HG02642 (cell line): ENCODE data around the gene SCAF4.
A peak's percentile ranks its signal among the peaks of the same experiment; 100 is the strongest.
"Not testable (repeated sequence)": the region's sequence is repeated elsewhere in the genome, so short reads cannot be mapped to it uniquely, and the experiment has no call there.

Experiments
- ATAC-seq: cut with Tn5 transposase; IDR thresholded peaks from one replicate; pipeline ENCODE4 v1.9.1; 2021; ENCODE audit warnings: mild to moderate bottlenecking; ENCODE audit not compliant: unreplicated experiment, poor library complexity

SCAF4 gene

DNA sequence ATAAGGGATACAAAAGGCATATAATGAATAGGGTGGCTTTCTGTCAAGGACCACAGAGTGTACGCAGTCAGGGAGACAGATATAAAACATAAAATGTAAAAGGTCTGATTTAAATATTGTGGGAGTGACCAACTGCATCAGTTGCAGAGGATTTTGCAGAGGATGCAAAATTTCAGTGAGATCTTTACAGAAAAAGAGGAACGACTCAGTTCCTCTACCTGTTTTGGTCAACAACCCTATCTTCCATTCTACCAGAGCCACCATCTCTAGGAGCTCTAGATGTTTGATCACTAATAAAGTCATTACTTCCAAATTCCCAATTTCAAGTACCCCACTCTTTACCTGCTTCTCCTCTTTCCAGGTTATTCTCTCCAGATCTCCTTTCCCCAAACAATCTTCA, 56.0 kb downstream of the SCAF4 start:
- ATAC-seq, result no peak

DNA sequence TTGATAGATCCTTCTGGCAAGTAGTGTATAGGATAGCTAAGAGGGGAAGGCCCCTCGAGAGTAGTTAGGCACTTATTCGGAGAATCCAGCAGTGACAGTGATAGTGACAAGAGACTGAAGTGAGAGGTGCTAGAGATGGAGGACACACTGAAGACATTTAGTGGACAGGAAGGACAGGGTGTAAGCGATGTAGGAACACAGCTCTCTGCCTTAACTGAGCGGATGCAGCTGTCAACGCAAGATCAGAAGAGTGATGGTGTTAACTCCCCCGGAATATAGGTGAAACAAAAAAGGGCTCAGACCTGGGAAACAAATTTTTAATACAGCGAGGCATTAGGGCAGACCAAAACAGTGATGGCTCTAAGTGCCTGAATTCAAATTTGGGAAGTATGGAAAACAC, 56.6 kb downstream of the SCAF4 start:
- ATAC-seq, result no peak

DNA sequence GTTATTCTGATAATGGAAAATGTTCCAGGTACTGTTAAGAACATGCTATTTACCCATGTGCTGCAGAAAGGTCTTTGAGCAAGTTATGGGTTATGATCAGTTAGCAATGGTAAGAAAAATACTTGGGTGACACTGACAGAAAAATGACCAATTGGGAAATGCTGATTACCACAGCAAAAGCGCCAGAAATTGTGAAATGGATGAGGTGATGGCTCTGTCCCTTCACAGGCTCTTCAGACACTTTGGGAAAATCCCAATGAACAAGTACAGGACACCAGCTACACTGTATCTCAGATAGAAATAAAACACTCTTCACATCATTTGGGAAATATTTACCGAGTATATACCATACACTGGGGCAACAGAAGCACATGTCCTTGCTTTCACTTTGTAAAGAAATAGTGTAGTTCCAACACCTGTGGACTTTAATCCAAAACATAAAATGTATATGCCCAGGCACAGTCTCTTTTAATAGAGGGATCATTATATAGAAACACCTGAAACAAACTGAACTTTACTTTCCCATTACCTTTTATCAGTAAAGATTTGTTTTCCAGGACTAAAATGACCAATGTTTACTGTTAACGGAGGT, 58.5 kb downstream of the SCAF4 start:
- ATAC-seq, result no peak

DNA sequence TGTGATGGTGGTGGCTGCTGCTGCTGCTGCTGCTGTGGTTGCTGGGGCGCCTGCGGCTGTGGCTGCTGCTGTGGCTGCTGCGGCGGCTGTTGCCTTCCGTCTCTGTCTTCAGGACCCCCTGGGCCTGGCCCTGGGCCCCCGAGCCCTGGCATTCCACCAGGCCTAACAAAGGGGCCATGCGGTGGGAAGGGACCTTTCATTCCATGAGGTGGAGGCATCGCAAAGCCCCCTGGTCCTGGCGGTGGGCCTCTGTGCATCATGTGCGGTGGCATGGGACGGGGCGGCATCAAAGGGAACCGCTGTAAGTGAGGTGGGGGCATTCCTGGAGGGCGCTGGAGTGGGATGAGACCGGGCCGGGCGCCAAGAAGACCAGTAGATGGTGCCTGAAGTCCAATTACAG, 60.0 kb downstream of the SCAF4 start:
- no peak for ATAC-seq

DNA sequence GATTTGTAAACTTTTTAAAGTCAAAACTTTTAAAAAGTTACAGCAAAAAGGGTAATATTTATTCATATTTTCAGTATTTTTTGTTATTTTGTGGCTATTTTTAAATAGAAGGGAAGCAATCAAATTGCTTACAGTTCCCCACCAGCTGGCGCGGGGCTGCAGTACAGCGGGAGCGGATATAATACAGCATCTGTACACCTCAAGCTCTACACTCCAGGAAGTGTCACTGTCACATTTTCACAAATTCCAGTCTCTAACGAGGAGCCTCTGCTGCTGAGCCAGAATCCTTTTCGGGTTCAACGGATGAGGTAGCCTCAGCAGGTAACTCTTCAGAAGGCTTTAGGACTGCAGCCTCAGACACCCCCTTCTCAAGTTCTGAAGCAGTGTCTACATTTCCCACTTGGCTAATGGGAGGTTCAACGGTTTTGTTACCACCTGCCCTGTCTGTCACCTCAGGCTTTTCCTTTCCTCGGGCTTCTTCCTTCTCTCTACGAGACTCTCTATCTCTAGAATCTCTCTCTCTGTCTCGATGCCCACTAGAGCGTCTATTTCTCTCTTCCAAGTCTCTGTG, 60.7 kb downstream of the SCAF4 start:
- ATAC-seq, result no peak

DNA sequence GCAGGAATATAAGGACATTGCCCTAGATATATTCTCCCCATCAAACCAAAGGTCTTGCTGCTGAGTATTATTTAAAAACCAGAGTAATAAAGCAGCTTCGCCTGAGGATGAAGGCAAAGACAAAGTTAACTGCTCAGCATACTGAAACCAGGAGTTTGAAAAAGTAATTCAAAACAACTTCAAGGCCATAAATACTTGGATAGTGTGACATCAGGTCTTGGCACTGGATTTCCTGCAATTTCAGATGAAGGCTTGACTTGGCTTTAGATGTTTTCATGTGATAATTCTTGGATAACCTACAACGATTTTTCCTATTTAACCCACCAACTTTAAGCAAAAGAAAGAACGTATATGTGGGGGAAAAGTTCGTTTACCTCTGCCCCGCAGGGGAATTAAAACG, 61.8 kb downstream of the SCAF4 start:
- no peak for ATAC-seq

DNA sequence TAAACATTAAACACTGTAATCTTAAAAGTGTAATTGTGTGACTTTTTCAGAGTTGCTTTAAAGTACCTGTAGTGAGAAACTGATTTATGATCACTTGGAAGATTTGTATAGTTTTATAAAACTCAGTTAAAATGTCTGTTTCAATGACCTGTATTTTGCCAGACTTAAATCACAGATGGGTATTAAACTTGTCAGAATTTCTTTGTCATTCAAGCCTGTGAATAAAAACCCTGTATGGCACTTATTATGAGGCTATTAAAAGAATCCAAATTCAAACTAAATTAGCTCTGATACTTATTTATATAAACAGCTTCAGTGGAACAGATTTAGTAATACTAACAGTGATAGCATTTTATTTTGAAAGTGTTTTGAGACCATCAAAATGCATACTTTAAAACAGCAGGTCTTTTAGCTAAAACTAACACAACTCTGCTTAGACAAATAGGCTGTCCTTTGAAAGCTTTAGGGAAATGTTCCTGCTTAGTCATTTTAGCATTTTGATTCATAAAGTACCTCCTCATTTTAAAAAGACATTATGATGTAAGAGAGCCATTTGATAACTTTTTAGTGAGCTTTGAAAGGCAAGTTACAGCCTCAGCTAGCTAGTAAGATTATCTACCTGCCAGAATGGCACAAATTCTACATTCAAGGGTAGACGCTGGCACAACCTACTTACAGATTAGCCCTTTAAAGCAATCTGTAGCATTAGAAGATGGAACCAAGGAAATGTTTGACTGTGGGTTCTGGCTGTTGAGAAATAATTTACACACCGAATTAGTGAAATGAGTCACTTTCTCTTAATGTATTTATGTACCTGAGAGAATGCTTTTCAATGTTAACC, 63.0 kb downstream of the SCAF4 start:
- peak; percentile 54 for ATAC-seq

DNA sequence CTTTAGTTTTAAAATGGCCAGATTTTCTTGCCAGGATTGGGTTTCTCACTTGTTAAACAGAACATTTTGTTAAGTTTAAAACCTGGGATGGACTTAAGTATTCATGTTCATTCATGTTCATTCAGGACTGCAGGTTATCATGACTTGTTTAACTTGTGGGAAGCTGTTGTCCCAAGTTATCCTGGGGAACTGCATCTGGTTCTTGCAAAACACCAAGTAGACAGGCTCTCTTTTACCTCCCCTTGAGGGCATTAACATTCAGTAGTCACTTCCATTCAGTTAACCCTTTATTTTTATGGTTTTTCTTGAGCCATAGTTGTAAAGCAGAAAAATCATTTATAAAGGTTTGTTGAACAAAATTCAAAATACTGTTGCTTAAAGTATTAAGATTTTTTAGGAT, 64.3 kb downstream of the SCAF4 start:
- ATAC-seq, result no peak

DNA sequence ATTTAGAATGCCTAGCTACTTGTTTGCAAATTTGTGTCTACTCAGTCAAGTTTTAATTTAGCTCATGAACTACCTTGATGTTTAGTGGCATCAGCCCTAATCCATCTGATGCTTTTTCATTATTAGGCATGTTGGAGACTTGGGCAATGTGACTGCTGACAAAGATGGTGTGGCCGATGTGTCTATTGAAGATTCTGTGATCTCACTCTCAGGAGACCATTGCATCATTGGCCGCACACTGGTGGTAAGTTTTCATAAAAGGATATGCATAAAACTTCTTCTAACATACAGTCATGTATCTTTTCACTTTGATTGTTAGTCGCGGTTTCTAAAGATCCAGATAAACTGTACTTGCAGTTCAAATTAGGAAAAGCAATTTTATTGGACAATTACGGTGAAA, 64.8 kb downstream of the SCAF4 start:
- ATAC-seq, result no peak

DNA sequence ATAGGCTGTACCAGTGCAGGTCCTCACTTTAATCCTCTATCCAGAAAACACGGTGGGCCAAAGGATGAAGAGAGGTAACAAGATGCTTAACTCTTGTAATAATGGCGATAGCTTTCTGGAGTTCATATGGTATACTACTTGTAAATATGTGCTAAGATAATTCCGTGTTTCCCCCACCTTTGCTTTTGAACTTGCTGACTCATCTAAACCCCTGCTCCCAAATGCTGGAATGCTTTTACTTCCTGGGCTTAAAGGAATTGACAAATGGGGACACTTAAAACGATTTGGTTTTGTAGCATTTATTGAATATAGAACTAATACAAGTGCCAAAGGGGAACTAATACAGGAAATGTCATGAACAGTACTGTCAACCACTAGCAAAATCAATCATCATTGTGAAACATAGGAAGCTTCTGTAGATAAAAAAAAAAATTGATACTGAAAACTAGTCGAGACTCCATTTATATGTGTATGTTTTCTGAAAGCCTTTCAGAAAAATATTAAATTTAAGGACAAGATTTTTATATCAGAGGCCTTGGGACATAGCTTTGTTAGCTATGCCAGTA, 65.4 kb downstream of the SCAF4 start:
- ATAC-seq, result no peak

DNA sequence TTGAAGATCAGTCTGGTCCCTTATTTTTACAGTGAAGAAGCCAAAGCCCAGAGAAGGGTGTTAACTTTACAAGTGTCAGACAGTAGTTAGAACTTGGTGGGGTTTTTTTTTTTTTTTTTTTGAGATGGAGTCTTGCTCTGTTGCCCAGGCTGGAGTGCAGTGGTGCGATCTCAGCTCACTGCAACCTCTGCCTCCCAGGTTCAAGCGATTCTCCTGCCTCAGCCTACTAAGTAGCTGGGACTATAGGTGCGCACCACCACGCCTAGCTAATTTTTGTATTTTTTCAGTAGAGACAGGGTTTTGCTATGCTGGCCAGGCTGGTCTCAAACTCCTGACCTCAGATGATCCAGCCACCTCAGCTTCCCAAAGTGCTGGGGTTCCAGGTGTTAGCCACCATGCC, 66.0 kb downstream of the SCAF4 start:
- not testable (repeated sequence) for ATAC-seq

DNA sequence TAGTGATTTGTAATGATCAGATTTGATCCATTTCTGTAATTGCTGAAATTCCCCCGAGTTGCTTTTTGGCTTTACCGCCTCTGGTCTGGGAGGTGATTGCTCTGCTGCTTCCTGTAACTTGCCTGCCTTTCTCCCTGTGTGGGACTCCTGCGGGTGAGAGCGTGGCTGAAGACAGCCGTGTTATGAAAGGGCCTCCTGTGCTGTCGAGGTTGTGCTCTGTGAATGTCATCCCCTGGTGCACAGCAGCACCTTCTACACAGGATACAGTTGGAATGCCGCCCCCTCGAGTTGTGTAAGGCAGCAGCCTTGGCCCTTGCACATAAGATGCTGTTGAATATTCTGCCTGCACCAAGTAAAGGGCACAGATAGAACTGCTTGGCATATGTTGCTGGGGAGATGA, 66.5 kb downstream of the SCAF4 start:
- no peak for ATAC-seq

DNA sequence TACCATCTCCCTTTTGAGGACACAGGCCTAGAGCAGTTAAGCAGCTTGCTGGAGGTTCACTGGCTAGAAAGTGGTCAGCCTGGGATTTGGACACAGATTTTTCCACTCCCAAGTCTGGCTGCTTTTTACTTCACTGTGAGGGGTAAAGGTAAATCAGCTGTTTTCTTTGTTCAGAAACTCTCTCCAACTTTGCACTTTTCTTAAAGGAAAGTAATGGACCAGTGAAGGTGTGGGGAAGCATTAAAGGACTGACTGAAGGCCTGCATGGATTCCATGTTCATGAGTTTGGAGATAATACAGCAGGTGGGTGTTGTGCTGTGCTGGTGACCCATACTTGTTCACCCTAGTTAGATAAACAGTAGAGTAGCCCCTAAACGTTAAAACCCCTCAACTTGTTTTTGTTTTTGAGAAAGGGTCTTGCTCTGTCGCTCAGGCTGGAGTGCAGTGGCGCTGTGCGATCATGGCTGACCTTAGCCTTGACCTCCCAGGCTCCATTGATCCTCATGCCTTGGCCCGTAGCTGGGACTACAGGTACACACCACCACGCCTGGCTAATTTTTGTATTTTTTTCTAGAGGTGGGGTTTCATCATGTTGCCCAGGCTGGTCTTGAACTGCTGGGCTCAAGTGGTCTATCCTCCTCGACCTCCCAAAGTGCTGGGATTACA, 68.2 kb downstream of the SCAF4 start:
- no peak for ATAC-seq

DNA sequence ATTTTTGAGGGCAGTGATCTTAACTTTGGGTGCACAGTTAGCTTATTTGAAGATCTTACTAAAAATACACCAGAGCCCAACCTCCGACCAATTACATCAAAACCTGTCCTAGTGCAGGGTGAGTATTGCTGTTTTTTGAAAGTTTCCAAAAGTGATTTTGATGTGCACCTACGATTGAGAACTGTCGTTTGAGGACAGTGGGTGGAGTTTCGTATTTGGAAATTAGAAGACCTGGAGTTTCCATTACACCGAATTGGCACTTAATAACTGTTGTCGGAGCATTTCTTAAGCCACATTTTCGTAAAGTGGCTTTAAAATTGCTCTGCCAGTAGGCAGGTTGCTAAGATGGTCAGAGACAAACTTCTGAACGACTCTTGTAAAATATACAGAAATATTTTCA, 71.3 kb downstream of the SCAF4 start:
- no peak for ATAC-seq

DNA sequence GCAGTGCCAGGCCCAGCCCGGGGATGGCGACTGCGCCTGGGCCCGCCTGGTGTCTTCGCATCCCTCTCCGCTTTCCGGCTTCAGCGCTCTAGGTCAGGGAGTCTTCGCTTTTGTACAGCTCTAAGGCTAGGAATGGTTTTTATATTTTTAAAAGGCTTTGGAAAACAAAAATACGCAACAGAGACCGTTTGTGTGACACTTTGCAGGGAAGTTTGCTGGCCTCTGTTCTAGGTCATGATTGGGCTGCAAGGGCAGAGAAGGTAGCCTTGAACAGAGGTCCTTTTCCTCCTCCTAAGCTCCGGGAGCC, 71.7 kb downstream of the SCAF4 start:
- ATAC-seq, result peak; percentile 31

DNA sequence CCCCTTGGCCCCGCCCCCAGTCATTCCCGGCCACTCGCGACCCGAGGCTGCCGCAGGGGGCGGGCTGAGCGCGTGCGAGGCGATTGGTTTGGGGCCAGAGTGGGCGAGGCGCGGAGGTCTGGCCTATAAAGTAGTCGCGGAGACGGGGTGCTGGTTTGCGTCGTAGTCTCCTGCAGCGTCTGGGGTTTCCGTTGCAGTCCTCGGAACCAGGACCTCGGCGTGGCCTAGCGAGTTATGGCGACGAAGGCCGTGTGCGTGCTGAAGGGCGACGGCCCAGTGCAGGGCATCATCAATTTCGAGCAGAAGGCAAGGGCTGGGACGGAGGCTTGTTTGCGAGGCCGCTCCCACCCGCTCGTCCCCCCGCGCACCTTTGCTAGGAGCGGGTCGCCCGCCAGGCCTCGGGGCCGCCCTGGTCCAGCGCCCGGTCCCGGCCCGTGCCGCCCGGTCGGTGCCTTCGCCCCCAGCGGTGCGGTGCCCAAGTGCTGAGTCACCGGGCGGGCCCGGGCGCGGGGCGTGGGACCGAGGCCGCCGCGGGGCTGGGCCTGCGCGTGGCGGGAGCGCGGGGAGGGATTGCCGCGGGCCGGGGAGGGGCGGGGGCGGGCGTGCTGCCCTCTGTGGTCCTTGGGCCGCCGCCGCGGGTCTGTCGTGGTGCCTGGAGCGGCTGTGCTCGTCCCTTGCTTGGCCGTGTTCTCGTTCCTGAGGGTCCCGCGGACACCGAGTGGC, 72.2 kb downstream of the SCAF4 start, which contains the start of gene SOD1:
TSS of gene SOD1 (plus strand) at position 158 of the 723 bp plus-strand sequence. CDS start at position 235, 77 bp downstream.
- ATAC-seq, result peak; percentile 96

DNA sequence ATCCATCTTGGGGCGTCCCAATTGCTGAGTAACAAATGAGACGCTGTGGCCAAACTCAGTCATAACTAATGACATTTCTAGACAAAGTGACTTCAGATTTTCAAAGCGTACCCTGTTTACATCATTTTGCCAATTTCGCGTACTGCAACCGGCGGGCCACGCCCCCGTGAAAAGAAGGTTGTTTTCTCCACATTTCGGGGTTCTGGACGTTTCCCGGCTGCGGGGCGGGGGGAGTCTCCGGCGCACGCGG, 72.7 kb downstream of the SCAF4 start:
- ATAC-seq, result peak; percentile 21

DNA sequence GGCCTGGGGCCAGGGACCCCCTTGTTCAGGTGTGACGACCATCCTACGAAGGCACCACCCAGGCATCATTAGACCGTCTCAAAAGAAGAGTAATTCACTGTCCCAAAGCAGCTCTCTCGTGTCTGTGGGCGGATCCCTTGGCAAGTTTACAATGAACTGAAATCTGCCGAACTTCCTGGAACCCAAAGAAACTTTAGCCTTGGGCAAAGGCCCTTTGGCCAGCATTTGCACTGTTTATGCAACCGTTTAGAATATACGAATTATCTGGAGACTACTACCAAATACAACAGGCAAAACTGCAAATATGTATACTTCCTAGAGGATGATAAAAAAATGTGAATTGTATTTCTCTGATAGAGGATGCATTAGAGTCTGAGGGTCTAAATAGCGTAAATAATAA, 73.9 kb downstream of the SCAF4 start:
- no peak for ATAC-seq

DNA sequence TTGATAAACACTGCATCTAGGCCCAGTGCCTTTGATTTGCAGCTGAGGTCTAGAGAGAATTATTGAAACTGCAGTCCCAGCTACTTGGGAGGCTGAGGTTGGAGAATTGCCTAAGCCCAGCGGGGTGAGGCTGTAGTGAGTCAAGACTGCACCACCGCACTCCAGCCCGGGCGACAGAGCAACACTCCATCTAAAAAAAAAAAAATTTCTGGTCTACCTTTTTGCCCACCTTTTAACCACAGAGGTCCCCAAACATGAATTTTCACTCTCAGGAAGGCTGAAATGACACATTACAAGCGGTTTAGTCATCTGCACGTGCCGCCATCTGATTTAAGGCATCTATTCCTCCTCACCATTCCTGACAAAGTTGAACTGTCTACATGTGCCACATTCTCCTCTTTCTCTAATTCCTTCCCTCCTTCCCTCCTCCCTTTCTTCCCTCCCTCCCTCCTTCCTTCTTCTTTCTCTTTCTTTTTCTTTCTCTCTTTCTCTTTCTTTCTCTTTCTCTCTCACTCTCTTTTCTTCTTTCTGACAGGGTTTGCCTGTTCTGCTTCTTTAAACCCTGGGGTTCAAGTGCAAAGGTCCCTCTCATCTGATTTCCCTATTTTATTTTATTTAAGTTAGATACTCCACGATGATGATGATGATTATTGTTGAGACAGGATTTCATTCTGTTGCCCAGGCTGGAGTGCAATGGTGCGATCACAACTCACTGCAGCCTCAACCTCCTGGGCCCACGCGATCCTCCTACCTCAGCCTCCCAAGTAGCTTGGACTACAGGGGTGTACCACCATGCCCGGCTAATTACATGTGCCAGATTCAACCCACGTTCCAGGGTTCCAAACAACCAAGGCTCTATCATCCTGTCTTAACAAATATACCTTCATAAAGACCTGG, 75.5 kb downstream of the SCAF4 start:
- ATAC-seq, result no peak
